WTC11 (cell line): ENCODE results near the gene CDH12.

Source experiments
- ETV6 ChIP-seq: sonication (generic); formaldehyde crosslinking; IDR thresholded peaks from 2 replicates; pipeline ENCODE4 v1.8.1; 2022; ENCODE audit warnings: mild to moderate bottlenecking, missing genetic modification reagents
- MXD4 ChIP-seq: fragments of 250-450 bp; sonication (Bioruptor Pico); IDR thresholded peaks from 2 replicates; pipeline ENCODE4 v1.8.0; 2021; ENCODE audit warnings: mild to moderate bottlenecking, moderate library complexity, borderline replicate concordance
- MYBL2 ChIP-seq: sonication (generic); formaldehyde crosslinking; IDR thresholded peaks from 2 replicates; pipeline ENCODE4 v1.8.1; 2023; ENCODE audit warnings: mild to moderate bottlenecking, moderate library complexity, missing genetic modification reagents
- TCF7 ChIP-seq: sonication (generic); formaldehyde crosslinking; IDR thresholded peaks from 2 replicates; pipeline ENCODE4 v1.8.0; 2022; ENCODE audit warnings: mild to moderate bottlenecking, low read depth, missing genetic modification reagents, moderate library complexity
- TF ChIP-seq, protein P1 (sequence below): fragments of 200-600 bp; IDR thresholded peaks from 2 replicates; pipeline ENCODE4 v1.8.0; 2022; ENCODE audit warnings: antibody characterized with exemption
- TF ChIP-seq, protein P2 (sequence below): sonication (generic); formaldehyde crosslinking; IDR thresholded peaks from 2 replicates; pipeline ENCODE4 v1.8.1; 2022; ENCODE audit warnings: missing genetic modification reagents, borderline replicate concordance
- TF ChIP-seq, protein P3 (sequence below): sonication (generic); formaldehyde crosslinking; IDR thresholded peaks from 2 replicates; pipeline ENCODE4 v1.8.0; 2022; ENCODE audit warnings: mild to moderate bottlenecking, missing genetic modification reagents
- TF ChIP-seq, protein P4 (sequence below): sonication (generic); formaldehyde crosslinking; IDR thresholded peaks from 2 replicates; pipeline ENCODE4 v1.8.0; 2022; ENCODE audit warnings: mild to moderate bottlenecking, missing genetic modification reagents

DNA sequence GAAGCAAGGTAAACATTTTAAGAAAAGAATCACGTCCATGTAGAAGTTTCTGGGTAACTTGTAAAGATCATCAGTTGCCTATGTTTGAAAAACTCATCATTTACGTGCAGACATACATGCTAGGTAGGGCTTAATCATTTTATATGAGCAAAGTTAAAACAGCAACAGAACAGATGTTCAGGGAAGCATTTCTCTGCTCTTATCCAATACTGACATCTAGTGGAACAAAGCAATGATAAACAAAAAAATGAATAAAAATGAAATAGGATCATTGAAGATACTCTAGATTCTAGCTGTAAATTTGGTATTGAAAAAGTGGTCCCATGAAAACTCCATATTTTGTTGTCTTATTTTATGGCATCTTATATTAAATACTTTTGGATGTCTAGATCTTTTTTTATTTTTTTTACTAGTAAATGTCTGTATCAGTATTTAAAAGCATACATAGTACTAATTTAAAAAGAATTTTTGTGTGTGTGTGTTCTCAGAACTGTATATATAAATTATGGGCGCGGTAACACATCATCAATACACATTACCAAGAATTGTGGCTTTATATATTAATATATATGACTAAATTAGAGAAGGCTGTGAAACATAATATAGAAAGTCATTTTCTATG is 1050.2 kb downstream of the CDH12 start:
- TF ChIP-seq, protein P1, sequence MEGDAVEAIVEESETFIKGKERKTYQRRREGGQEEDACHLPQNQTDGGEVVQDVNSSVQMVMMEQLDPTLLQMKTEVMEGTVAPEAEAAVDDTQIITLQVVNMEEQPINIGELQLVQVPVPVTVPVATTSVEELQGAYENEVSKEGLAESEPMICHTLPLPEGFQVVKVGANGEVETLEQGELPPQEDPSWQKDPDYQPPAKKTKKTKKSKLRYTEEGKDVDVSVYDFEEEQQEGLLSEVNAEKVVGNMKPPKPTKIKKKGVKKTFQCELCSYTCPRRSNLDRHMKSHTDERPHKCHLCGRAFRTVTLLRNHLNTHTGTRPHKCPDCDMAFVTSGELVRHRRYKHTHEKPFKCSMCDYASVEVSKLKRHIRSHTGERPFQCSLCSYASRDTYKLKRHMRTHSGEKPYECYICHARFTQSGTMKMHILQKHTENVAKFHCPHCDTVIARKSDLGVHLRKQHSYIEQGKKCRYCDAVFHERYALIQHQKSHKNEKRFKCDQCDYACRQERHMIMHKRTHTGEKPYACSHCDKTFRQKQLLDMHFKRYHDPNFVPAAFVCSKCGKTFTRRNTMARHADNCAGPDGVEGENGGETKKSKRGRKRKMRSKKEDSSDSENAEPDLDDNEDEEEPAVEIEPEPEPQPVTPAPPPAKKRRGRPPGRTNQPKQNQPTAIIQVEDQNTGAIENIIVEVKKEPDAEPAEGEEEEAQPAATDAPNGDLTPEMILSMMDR = no peak
- TF ChIP-seq, protein P2, sequence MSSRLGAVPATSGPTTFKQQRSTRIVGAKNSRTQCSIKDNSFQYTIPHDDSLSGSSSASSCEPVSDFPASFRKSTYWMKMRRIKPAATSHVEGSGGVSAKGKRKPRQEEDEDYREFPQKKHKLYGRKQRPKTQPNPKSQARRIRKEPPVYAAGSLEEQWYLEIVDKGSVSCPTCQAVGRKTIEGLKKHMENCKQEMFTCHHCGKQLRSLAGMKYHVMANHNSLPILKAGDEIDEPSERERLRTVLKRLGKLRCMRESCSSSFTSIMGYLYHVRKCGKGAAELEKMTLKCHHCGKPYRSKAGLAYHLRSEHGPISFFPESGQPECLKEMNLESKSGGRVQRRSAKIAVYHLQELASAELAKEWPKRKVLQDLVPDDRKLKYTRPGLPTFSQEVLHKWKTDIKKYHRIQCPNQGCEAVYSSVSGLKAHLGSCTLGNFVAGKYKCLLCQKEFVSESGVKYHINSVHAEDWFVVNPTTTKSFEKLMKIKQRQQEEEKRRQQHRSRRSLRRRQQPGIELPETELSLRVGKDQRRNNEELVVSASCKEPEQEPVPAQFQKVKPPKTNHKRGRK (CRISPR knock-in tag) = no peak
- TF ChIP-seq, protein P3, sequence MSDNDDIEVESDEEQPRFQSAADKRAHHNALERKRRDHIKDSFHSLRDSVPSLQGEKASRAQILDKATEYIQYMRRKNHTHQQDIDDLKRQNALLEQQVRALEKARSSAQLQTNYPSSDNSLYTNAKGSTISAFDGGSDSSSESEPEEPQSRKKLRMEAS (CRISPR knock-in tag) = no peak
- TF ChIP-seq TCF7 (CRISPR knock-in tag) (no peak), MXD4 (CRISPR knock-in tag) (no peak), ETV6 (CRISPR knock-in tag) (no peak), MYBL2 (CRISPR knock-in tag) (no peak)
- TF ChIP-seq, protein P4, sequence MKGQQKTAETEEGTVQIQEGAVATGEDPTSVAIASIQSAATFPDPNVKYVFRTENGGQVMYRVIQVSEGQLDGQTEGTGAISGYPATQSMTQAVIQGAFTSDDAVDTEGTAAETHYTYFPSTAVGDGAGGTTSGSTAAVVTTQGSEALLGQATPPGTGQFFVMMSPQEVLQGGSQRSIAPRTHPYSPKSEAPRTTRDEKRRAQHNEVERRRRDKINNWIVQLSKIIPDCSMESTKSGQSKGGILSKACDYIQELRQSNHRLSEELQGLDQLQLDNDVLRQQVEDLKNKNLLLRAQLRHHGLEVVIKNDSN (CRISPR knock-in tag) = no peak
